Femur (tissue), 1 donor: ENCODE data around the gene NRIP3.

Source experiments
- DNase-seq: peaks from one replicate; pipeline ENCODE4 v3.0.0-alpha.2; 2017

NRIP3 gene

DNA sequence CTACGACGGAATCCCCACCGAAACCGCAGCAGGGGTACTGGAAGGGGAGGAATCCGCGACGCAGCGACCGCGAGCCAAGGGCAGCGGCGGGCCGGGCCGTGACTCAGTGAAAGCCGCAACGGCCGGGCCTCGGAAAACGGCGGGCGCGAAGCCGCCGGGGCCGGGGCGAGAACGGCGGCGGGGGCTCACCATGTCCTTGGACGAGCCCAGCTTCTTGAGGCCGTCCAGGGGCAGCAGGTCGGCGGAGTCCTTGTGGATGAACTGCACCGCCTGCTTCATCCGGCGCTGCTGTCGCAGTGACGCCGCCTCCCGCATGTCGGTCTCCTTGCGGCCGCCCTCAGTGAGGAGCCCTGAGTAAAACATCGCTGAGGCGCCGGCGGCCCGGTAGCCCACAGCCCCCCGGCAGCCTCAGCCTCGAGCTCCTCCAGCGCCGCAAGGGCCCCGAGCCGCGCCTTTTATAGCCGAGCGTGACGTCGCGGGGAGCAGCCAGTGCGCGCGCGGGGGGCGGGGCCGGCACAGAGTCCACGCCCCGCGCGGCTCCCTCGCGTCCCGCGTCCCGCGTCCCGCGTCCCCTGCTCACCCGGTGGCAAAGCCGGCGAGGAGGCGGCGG is at the start of gene NRIP3:
Gene NRIP3, minus strand, starts transcription at position 429 of the 610 bp plus-strand sequence. Its CDS starts 66 bp downstream, at position 363.
- peak; percentile 84 for DNase-seq

DNA sequence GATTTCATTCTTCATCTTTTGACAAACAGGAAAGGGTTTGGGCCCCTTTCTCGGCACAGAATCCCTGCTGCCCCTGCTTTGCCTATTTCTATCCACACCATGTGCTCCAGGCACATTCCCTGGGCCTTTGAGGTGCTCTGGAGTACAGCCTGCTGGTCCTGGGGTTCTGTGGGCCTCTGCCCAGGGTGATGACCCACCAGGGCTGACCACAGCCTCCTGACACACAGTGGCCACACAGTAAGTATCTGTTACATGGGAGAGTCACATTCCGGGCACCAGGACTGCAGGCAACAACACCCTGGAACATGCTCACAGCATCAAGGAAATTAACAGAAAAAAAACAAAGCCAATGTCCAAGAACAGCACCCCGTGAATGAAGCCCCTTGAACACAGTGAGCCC is 48.5 kb upstream of the NRIP3 start:
- DNase-seq, result no peak

DNA sequence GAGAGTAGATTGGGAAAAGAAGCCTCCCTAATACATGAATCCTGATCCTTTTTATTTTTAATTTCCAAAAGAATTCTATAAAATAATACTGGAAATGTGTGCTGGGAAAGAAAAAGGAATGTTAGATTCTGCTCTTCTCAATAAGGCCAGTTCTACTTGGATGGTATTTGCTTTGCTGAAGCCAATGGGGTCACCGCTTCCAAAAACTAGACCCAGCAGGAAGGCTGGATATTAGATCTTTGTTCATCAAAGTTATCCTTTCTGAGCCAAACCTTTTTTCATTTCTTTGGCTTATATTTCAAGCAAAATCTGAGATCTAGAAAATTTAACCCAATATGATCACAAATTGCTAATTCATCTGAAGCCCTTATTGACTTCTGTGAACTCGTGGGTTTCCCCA is 46.2 kb upstream of the NRIP3 start:
- DNase-seq, result peak; percentile 55

DNA sequence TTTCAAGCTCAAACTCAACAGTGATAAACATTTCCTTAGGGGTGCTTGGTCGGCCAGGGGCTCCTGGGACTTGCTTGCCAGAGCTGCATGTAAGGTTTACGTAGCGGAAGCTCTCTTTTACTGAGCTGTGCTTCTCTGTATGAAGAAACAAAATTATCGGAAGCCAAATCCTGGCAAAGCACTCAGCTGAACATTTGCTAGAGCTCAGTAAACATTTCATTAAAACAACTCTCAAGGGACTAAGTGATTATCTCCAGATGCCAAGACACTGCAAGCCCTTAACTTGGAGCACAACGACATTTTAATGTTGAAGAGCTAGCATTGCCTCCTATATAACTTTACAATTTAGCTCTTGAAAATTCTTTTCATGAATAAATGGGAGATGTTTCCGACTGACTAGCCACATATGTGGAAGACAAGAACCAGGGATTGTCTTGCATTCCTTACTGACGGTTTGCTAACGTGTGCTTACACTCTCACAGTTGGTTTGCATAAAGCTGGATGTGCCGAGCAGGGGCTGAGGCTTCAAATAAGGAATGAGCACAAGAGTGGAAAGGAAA is 44.2 kb upstream of the NRIP3 start:
- peak; percentile 58 for DNase-seq

DNA sequence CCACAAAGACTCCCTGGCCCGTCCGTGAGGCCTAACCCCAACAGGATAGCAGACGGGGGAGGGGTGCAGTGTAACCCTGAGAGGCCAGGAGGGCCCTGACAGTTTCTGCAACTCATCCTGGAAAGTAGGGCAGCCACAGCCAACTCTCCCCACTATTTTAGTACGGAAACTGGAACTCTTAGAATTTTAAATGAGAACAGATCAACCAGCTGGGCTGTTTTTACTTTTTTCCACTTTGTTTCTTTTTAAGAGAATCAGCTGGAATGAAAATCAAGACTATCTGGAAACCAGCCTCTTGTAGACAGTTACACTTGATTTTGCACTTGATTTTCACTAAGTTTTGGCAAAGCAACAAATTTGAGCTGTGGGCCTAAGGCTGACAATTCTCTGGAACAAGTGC is 42.7 kb upstream of the NRIP3 start:
- DNase-seq, result peak; percentile 66

DNA sequence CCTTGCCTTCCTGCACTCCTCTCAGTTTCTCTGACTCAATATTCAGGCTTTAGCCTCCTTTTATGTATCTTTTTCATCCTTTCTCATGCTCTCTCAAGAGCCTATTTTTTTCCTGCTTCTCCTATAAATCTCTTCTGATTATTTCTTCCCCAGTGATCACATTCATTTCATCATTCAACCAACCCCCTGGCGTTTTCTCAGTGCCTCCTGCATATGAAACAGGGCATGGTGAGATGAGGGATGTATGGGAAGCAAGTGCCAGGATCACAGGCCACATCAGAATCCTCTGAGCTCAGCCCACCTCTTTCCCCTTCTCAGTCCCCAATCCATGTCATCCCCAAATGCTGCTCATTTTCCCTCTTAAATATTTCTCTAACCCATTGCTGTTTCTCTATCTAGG is 38.7 kb upstream of the NRIP3 start:
- DNase-seq, result no peak

DNA sequence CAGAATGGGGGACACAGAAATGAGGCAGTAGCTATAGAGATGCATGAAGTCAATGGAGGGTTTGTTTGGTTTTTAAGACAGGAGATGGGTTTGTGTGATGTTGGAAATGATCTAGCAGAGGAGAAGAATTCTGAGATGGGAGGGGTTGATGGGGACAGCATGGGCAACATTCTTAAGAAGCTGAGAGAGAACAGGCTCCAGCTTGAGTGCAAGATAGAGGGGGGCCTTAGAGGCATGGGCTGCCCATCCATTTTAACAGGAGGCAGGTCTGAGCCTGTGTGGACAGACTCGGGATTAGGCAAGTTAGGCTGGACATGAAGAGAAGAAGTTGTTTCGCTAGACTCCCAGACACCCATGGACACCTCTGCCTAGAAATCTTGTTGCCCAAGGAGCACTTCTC is 37.9 kb upstream of the NRIP3 start:
- DNase-seq, result no peak

DNA sequence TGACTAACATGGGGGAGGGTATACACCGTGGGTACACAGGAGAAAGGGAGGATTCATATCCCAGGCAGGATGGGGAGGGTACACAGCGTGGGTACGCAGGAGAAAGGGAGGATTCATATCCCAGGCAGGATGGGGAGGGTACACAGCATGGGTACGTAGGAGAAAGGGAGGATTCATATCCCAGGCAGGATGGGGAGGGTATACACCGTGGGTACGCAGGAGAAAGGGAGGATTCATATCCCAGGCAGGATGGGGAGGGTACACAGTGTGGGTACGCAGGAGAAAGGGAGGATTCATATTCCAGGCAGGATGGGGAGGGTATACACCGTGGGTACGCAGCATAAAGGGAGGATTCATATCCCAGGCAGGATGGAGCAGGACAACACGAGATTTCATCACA is 36.6 kb upstream of the NRIP3 start:
- no peak for DNase-seq

DNA sequence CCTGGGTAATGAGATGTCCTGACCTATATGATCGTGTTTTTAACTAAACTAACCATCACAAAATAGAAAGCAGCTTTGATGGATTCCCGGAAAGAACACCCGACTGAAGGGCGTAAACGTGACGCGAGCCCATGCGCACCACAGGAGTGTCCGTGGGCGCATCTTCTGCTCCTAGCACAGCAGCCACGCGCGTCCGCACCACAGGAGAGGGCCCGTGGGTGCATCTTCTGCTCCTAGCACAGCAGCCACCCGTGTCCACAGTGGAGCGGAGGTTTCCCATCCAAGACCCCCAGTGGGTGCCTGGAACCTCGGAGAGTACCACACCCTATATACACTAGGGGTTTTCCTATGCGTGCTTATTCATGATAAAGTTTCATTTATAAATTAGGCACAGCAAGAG is 36.1 kb upstream of the NRIP3 start:
- no peak for DNase-seq

DNA sequence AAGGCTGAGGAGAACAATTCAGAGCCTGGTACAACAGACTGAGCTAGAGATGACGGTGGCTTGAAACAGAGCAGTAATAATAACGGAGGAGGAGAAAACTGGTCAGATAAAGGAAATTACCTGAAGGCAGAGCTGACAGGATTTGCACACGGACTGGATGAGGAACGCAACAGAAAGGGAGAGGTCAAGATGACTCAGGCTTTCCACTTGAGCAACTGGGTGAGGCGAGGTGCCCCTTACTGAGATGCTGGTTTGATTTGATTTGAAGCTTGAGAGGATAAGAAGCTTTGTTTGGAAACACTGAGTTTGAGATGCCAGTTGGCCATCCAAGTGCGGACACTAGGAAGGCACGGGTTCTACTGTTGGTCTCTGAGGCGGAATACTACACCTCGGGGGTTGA is 35.4 kb upstream of the NRIP3 start:
- no peak for DNase-seq

DNA sequence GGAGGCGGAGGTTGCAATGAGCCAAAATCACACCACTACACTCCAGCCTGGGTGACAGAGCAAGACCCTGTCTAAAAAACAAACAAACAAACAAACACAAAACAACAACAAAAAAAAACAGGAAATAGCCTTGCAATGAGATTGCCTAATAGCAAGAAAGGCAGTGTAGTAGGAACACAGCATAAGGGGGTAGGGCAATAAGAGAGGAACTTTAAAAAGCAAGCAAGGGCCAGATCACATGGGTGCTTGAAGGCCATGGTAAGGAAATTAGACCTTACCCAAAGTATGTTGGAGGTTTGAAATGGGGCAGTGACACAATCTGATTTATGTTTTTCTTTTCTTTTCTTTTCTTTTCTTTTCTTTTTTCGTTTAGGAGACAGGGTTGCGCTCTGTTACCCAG is 34.7 kb upstream of the NRIP3 start:
- no peak for DNase-seq

DNA sequence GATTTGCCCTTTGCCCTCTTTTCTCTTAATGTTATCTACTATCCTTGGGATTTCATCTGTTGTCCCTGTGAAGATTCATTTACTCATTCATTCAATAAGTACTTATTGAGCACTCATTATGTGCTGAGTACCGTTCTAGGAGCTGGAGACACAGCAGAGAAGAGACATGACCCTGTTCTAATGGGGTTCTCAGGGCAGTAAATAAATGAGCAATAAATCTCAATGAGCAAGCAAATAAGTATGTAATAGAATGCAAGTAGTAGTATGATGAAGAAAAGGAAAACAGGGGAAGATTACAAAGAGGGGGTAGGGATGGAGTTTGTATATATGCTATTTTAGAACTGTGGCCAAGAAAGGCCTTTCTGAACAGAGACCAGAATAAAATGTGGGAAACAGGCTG is 34.2 kb upstream of the NRIP3 start:
- DNase-seq, result no peak

DNA sequence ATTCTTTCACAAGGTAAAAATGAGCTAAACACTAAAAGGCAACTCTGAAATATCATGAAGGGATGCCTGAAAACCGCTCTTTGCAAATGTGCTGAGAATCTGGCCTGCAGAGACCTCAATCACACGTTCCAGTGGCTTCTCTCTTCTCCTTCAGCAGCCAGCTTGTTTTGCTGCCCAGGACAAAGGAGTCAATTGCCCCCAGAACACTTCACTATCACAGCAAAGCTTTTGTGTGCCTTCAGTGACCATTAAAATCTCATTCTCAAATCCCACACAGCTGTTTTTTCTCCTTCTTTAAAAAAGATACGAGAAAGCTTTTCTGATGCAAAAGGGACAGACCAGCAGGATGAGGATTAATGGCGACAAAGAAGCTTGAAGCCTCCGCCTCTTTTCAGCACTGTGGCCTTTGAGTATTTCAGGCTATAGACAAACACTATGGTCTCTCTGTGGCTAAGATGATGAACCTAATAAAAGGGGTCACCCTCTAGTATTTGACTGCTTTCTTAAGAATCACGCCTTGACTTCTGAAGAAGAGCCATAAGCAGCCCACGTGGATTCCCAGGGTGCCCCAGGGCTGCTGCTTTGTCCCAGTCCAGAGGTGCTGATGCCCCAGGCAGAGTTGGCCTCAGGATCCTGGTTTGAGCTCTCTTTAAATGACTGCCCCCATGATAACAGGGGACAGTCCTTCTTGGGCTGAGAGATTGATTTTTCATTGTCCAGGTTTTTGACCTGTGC is 33.4 kb upstream of the NRIP3 start:
- no peak for DNase-seq

DNA sequence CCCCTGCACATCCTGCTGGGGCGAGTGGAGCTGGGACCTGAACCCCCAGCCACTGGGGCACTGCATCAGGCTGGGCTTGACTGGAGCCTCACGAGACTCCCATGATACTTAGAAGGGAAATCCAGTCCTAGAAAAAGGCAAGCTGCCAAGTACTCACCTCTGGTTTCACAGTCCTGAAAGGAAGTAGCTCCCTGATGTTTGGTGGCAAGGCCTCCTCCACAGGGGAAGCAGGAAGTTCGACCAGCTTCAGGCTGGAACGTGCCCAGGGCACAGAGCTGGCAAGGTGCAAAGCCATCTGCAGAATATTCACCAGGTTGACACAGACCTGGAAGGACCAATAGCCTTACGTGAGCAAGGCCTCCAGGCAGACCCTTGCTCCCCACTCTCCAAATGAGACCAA is 26.8 kb upstream of the NRIP3 start:
- DNase-seq, result no peak

DNA sequence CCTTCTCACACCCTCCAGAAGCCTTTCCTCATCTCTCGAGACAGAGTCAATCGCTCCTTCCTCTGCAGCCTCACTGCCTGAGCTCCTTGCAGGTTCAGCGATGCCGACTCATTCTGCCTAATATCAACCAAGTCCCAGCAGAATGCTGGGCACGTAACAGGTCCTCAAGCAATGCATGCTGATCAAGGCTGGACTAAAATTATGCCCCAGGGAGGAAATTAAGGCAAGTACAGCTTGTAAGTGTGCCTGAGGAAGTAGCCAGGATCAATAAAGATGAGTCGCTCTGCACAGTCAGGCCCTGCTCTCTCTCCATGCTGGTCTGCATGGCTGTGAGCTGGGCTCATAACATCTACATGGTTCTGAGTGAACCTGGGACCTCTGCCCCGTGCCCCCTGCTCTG is 25.6 kb upstream of the NRIP3 start:
- DNase-seq, result no peak

DNA sequence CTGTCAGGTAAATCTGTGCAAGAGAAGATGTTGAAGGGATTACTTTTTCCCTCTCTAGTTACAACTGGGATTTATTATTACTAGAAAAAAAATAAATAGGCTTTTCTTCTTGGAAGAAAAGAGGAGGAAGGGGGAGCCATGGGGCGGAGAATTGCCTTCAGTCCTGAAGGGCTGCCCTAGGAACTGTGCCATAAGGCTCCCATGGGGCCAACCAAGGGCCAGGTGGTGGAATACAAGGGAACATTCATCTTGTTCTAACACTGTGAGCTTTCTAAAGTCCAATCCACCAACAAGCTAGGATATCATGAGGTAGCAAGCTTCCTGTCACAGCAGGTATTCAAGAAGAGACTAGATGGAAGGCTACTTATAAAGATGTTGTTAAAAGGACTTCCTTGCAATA is 24.8 kb upstream of the NRIP3 start:
- no peak for DNase-seq

DNA sequence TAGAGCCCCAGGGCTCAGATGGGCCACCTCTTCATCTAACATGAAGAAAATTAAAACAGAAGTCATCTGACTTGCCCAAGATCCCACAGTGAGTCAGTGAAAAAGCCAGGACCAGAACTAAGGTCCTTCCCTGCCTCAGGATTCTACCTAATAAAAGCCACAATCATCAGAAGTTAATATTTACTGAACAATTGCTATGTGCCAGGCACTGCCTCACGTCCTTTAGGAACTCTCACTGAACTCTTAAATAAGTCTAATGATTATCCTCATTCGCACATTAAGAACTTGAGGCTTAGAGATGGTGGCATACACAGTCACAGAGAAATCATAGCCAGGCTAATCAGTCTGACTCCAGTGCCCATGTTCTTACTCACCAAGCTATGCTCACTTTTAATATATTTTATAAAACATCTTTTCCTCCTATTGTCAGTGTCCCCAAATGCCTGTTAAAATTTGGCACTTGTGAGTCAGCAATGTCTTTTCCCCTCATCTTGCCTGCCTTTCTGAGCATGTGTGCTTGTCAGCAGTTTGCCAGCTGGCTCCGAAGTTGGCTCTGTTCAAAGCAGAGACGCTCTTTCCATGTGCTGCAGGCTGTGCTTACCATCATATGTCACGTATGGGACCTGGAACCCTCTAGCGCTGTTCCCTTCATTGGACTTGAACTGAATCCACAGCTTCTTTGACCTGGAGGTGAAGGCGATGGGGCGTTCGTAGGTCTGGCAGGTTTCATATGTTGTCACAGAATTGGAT is 21.5 kb upstream of the NRIP3 start:
- DNase-seq, result peak; percentile 72

DNA sequence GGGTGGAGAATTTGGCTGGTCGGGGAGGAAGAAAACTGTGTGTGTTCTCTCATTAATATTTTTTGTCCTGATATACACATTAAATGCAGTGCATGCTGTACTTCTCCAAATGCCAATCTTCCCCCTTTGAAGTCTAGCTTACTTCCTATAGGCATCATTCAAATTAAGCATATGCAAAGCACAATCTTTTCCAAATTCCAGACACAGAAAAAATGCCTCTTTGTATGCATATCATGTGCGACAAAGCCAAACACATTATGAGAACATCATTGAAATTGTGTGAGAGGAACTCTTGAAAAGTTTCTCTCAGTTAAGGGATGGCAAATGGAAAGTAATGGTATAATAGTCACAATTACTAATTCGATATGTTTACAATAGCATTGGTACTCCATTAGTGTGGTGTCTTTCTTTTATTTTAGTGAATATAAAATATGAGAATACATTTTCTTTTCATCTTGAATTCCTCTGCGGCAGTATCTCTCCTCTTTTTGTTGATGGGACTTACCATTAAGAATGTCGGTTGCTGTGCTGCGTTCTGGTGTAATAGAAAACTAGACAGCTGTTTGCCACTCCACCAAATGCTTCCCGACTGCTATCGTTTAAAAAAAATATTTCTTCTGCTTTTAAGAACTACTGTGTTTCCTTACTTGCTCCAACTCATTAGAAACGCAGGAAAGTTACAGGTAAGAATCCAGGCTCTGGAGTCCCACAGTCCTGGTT is 19.3 kb upstream of the NRIP3 start:
- no peak for DNase-seq

DNA sequence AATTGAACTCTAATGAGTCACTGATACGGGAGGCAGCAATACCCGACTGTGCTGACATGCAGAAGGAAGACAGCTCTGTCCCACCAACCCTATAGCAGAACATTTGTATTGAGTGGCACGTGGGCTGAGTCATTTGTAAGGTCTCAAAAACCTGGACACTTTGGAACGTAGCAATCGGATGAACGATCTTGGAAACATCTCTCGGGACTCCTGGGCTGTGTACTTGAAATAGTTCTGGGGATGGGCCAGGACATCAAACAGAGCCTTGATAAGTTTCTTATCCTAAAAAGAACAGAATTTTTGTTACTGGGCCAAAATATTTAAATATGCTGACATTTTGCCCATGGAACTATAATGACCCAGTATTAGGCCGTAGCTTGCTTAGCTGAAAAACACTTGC is 17.1 kb upstream of the NRIP3 start:
- DNase-seq, result no peak

DNA sequence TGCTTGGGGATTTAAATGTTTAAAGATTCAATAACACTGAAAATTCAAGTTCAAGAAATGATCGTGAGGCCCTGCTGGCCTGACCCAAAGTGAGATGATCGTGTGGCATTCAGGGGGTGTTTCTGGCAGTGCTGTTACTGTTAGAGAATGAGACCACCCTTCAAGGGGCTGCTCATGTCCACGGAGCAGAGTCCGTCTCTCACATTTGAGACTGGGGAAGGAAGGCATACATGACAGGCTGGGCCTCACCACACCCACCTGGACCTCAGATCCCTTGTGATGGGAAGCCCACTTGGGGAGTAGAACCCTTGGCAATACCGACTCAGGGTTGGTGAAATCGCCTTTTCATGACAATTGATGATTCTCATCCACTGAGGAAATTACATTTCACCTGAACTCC is 16.1 kb upstream of the NRIP3 start:
- DNase-seq, result no peak

DNA sequence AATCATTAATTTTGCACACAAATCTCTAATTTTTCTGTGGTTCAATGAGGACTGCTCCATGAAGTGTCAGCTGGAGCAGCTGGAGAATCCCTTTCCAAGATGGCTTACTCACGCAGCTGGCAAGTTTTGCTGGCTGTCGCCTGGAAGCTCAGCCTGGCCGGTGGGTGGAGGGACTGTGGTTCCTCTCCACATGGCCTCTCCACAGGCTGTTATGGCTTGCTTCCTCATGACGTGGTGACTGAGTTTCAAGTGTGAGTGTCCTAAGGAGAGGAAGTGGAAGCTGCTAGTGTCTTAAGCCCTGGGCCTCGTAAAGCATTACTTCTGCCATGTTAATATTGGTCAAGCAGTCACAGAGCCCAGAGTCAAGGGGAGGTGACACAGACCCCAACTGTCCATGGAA is 14.0 kb upstream of the NRIP3 start:
- DNase-seq, result peak; percentile 66

DNA sequence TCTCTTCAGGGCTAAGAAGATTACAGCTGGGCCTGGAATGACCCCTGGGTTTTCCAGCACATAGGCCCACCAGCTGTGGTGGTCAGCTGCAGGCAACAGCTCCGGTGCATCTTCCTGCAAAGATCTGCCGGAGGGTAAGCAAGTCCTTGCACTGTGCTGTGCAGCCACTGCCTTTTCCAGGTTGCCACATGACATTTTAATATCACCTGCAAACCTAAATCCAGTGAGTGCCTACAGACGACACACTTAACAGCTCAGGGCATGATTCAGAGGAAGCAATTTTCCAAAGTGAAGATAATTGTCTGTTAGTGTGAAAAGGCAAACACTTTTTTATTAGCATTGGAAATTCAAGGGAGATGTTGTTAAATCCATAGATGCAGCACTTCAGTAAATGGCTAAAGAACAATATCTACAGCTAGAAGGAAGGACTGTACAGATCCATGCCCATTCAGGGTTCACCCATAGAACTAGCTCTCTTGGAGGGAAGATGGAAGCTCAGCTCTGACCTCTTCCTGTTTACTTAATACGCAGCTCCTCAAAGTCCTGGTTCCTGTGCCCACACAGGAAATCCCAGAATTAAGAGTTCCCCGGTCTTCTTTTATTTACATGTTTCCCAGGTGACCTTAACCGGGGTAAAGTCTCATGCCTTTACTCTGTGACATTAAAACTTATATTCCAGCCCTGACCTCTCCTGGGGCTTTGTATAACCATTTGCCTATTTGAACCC is 13.3 kb upstream of the NRIP3 start:
- DNase-seq, result no peak

DNA sequence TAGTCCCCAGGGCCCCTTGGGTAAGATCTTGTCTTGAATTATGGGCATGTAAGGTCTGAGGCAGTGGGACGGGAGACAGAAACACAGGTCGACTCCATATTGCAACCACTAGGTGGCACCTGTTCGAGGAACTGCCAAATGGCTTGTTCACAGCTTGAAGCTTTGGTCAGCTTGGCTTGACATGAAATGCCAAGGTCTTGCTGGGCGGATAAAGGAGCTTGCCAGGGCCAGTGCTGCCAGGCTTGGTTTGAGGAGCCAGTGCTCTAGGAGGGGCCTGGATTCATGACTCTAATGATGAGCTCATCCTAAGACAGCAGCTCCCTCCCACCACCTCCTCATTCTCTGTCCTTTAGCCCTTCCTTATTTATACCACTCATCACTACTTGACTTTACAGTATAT is 11.9 kb upstream of the NRIP3 start:
- peak; percentile 74 for DNase-seq
